ENCODE data around the gene BGN. TPM values are rescaled to one million over a fixed set of nuclear protein-coding genes. Genes with fewer than 3 reads are reported as not detected.

BGN gene
- total RNA-seq, 2 experiments from 2014 or later, result not detected

DNA sequence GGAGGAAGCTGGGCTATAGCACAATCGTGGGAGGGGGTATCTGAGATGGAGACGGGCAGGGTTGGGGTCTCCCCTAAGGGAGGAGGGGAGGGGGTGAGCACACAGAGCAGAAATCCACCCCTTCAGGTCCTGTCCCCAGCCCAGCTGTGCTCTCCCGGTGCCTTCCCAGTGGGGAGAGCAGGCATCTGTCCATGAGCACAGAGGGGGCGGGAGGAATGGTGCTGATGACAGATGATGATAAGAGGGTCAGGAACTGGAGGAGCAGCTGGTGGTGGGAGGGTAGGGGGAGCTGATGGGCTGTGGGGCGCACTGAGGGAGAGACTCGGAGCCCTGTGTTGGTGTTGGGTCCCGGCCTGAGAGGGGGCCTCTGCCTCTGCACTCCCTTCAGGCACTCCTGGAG lies 31.3 kb downstream of the BGN start:
- Mint-ChIP-seq H3K9me3 (no peaks in the 10 kb centered on the region), H3K36me3 (ENCODE audit: low read depth) (no peaks in the 10 kb centered on the region), H3K27ac (no peak overlapping the region), H3K4me3 (no peak overlapping the region), H3K4me1 (ENCODE audit: low read depth) (no peaks in the 10 kb centered on the region), H3K27me3 (ENCODE audit: low read depth) (no peaks in the 10 kb centered on the region)
- CTCF ChIA-PET, result interaction anchor here (0.8 kb wide), 1 partner anchor 14 kb away, joined by 3 read pairs; no protein-coding TSS in a partner anchor
- DNase-seq, result no peak
- intact Hi-C loops (cut with micrococcal nuclease), result no loop called here

DNA sequence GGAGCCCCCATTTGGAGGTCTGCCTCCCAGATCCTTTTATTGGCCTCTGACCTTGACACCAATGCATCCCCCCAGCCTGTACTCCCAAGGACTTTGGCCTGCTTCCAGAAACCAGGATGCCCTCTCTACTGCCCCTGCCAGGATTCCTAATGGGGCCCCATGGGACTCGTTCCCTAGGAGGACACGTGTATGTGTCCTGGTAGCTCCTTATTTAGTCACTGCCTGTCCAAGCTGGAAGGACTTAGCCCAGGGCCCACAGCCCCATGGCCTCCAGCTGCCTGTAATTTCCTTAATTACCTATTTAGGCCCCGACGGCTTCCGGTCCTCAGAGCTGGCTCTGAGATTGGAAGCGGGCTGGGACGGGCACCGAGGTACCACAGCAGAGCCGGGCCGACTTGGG lies 32.0 kb downstream of the BGN start:
- DNase-seq, result no peak
- H3K27ac Mint-ChIP-seq, result no peak overlapping the region
- H3K36me3 Mint-ChIP-seq (ENCODE audit: low read depth), result no peaks in the 10 kb centered on the region
- H3K27me3 Mint-ChIP-seq (ENCODE audit: low read depth), result no peaks in the 10 kb centered on the region
- no peaks in the 10 kb centered on the region for H3K9me3 Mint-ChIP-seq
- CTCF ChIA-PET, result interaction anchor here (0.8 to 0.9 kb wide), 2 partner anchors 13 kb away, joined by 3 read pairs; no protein-coding TSS in a partner anchor
- no peak overlapping the region for H3K4me3 Mint-ChIP-seq
- H3K4me1 Mint-ChIP-seq (ENCODE audit: low read depth), result no peaks in the 10 kb centered on the region
- intact Hi-C loops (cut with micrococcal nuclease), result no loop called here

DNA sequence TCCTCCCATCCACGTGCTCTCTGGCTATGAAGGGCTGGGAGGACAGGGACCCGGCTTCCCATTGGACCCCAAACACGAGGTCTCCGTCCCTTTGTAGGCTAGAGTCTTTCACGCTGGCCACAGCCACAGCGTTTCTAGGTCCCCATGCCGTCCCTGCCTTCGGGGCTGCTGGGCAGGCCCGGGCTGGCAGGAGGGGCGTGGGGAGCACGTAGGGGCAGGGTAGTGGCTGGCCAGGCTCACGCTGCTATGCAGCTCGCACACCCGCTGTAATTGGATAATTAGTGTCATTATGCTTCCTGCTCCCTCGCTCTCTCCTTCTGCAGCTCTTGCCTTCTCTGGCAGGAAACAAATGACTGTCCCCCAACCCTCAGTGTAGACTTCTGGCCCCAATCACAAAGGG lies 32.4 kb downstream of the BGN start:
- no peaks in the 10 kb centered on the region for H3K9me3 Mint-ChIP-seq
- intact Hi-C loops (cut with micrococcal nuclease), result no loop called here

GRCh38 chrX:153530411-153531129 lies 35.8 kb downstream of the BGN start:
- Mint-ChIP-seq H3K27me3 (ENCODE audit: low read depth) (no peaks in the 10 kb centered on the region), H3K9me3 (no peaks in the 10 kb centered on the region), H3K27ac (no peak overlapping the region), H3K4me3 (no peak overlapping the region), H3K4me1 (ENCODE audit: low read depth) (no peaks in the 10 kb centered on the region), H3K36me3 (ENCODE audit: low read depth) (no peaks in the 10 kb centered on the region)
- intact Hi-C loops (cut with micrococcal nuclease), result no loop called here
- CTCF ChIA-PET, result no interaction called here
- DNase-seq, result no peak

More for the DNA sequence above, 32.4 kb downstream of the BGN start:
- no peak overlapping the region for H3K4me3 Mint-ChIP-seq
- no peaks in the 10 kb centered on the region for H3K36me3 Mint-ChIP-seq (ENCODE audit: low read depth)
- no peaks in the 10 kb centered on the region for H3K27me3 Mint-ChIP-seq (ENCODE audit: low read depth)
- H3K4me1 Mint-ChIP-seq (ENCODE audit: low read depth), result no peaks in the 10 kb centered on the region
- CTCF ChIA-PET, result interaction anchor here (0.9 kb wide), 1 partner anchor 12 kb away, joined by 3 read pairs; no protein-coding TSS in a partner anchor
- DNase-seq, result no peak
- no peak overlapping the region for H3K27ac Mint-ChIP-seq

- H3K27me3 Mint-ChIP-seq (ENCODE audit: low read depth), result no peaks in the 10 kb centered on the region
- no peaks in the 10 kb centered on the region for H3K4me1 Mint-ChIP-seq (ENCODE audit: low read depth)
- no peak for DNase-seq
- H3K36me3 Mint-ChIP-seq (ENCODE audit: low read depth), result no peaks in the 10 kb centered on the region
- H3K4me3 Mint-ChIP-seq, result no peak overlapping the region
- CTCF ChIA-PET, result interaction anchor here (1.3 kb wide), 1 partner anchor 135 kb away, joined by 4 read pairs; no protein-coding TSS in a partner anchor
- H3K9me3 Mint-ChIP-seq, result no peaks in the 10 kb centered on the region
- intact Hi-C loops (cut with micrococcal nuclease), result no loop called here
- no peak overlapping the region for H3K27ac Mint-ChIP-seq
Measured at GRCh38 chrX:153533091-153533490, 38.3 kb downstream of the BGN start.

DNA sequence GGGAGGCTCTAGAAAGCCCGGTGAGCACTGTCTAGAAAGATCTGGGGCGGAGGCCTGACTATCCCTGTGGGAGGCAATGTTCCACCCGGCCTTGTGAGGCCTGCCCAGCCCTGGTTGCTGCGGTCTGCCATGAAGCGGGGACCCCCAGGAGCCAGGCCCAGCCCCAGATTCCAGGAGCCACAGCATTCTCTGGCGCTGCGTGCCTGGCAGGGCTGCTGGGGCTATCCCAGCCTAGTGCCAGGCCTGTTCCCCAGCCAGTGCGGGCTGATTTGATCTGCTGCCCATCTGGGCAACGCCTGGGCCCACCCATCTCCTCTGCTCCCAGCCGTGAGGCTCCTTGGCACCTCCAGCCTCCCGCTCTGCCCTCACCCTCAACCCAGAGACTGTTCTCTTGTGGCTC lies 42.3 kb downstream of the BGN start:
- Mint-ChIP-seq H3K27me3 (ENCODE audit: low read depth) (no peaks in the 10 kb centered on the region), H3K4me3 (no peak overlapping the region), H3K4me1 (ENCODE audit: low read depth) (no peaks in the 10 kb centered on the region), H3K36me3 (ENCODE audit: low read depth) (no peaks in the 10 kb centered on the region), H3K27ac (no peak overlapping the region), H3K9me3 (no peaks in the 10 kb centered on the region)
- intact Hi-C loops (cut with micrococcal nuclease), result no loop called here
- no peak for DNase-seq
- CTCF ChIA-PET, result interaction anchor here (1.0 to 3.7 kb wide), 2 partner anchors 18 to 130 kb away, joined by 3 to 49 read pairs; no protein-coding TSS in a partner anchor

GRCh38 chrX:153537526-153538295 lies 42.9 kb downstream of the BGN start:
- CTCF ChIA-PET, result interaction anchor here (1.0 to 3.7 kb wide), 2 partner anchors 17 to 129 kb away, joined by 3 to 49 read pairs; no protein-coding TSS in a partner anchor
- Mint-ChIP-seq H3K4me3 (no peak overlapping the region), H3K36me3 (ENCODE audit: low read depth) (no peaks in the 10 kb centered on the region), H3K27me3 (ENCODE audit: low read depth) (no peaks in the 10 kb centered on the region), H3K4me1 (ENCODE audit: low read depth) (no peaks in the 10 kb centered on the region), H3K27ac (no peak overlapping the region), H3K9me3 (no peaks in the 10 kb centered on the region)
- intact Hi-C loops (cut with micrococcal nuclease), result loop anchor here (2.0 kb wide), 1 partner anchor 131 kb away; no protein-coding TSS in a partner anchor
- no peak for DNase-seq

DNA sequence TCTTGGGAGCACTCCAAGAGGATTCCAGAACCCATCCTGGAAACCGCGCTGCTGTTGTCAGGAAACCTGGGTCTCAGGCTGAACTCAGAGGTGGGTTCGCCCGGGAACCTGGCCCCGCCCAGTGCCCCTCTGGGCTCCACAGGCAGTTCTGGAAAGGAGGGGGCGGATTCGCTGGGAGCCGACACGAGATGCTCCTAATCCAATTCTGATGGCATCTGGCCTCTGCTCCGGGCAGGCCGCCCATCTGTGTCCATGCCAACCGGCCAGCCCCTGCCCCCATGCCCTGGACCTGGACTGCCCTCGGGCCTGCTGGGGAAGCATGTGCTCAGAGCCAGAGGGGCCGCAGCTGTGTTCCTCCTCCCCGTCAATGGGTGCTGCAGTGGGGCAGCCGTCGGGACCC lies 43.6 kb downstream of the BGN start:
- H3K4me3 Mint-ChIP-seq, result no peak overlapping the region
- no peak for DNase-seq
- H3K27me3 Mint-ChIP-seq (ENCODE audit: low read depth), result no peaks in the 10 kb centered on the region
- no peaks in the 10 kb centered on the region for H3K9me3 Mint-ChIP-seq
- CTCF ChIA-PET, result interaction anchor here (1.1 to 3.7 kb wide), 7 partner anchors 37 to 132 kb away, joined by 3 to 49 read pairs (median 6); no protein-coding TSS in a partner anchor
- intact Hi-C loops (cut with micrococcal nuclease), result loop anchor here (2.0 kb wide), 1 partner anchor 130 kb away; no protein-coding TSS in a partner anchor
- no peaks in the 10 kb centered on the region for H3K36me3 Mint-ChIP-seq (ENCODE audit: low read depth)
- no peaks in the 10 kb centered on the region for H3K4me1 Mint-ChIP-seq (ENCODE audit: low read depth)
- H3K27ac Mint-ChIP-seq, result no peak overlapping the region

DNA sequence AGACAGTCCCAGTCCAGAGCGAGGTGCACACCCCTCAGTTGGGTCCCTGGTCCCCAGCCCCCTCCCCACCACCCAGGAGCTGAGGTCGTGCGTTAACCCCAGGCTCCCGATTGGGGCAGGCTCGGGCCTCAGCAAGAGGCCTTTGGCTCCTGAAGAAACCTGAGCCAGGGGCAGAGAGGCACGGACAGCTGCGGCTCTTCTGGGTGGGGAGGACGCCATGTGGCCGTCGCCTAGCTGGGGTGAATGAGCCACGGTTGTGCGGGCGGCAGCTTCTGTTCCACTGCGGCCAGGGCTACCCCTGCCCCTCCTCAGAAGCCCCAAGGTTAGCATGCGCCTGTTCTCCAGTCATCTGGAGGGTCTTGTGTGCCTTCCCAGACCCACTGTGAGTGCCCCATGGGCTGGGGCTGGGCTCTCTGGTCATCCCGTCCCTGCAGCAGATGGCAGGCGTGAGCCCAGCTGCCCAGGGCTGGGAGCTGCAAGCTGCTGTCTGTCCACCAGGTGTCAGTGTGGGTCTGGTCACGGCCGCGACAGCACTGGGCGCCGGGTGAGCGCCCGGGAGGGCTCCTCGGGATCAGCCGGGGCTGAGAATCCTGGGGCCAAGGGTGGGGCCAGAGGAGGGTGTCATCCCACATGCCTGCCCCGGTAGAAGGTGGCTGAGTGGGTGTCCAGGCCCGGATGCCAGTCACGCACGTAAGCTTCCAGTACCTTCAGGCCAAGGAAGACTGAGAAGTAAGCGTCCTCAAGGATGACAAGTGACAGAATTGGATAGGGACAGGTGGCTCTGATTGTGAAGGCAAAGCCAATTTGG lies 44.6 kb downstream of the BGN start:
- intact Hi-C loops (cut with micrococcal nuclease), result loop anchor here (1.0 to 2.0 kb wide), 2 partner anchors 110 to 129 kb away; no protein-coding TSS in a partner anchor
- H3K4me3 Mint-ChIP-seq, result no peak overlapping the region
- no peaks in the 10 kb centered on the region for H3K4me1 Mint-ChIP-seq (ENCODE audit: low read depth)
- no peak overlapping the region for H3K27ac Mint-ChIP-seq
- CTCF ChIA-PET, result interaction anchor here (0.6 to 3.7 kb wide), 28 partner anchors 11 to 597 kb away, joined by 3 to 49 read pairs (median 4); partner anchors contain the start of gene DUSP9
- DNase-seq, result peak; percentile 71
- H3K27me3 Mint-ChIP-seq (ENCODE audit: low read depth), result no peaks in the 10 kb centered on the region
- no peaks in the 10 kb centered on the region for H3K36me3 Mint-ChIP-seq (ENCODE audit: low read depth)
- H3K9me3 Mint-ChIP-seq, result no peaks in the 10 kb centered on the region

- DNase-seq, result no peak
- no peaks in the 10 kb centered on the region for H3K36me3 Mint-ChIP-seq (ENCODE audit: low read depth)
- no peak overlapping the region for H3K27ac Mint-ChIP-seq
- H3K4me1 Mint-ChIP-seq (ENCODE audit: low read depth), result no peaks in the 10 kb centered on the region
- no peak overlapping the region for H3K4me3 Mint-ChIP-seq
- no peaks in the 10 kb centered on the region for H3K9me3 Mint-ChIP-seq
- H3K27me3 Mint-ChIP-seq (ENCODE audit: low read depth), result no peaks in the 10 kb centered on the region
- CTCF ChIA-PET, result interaction anchor here (1.0 to 3.7 kb wide), 21 partner anchors 13 to 598 kb away, joined by 3 to 49 read pairs (median 4); partner anchors contain the start of gene DUSP9
- intact Hi-C loops (cut with micrococcal nuclease), result loop anchor here (1.0 to 2.0 kb wide), 2 partner anchors 109 to 129 kb away; no protein-coding TSS in a partner anchor
Measured at GRCh38 chrX:153539979-153540358, 45.2 kb downstream of the BGN start.

DNA sequence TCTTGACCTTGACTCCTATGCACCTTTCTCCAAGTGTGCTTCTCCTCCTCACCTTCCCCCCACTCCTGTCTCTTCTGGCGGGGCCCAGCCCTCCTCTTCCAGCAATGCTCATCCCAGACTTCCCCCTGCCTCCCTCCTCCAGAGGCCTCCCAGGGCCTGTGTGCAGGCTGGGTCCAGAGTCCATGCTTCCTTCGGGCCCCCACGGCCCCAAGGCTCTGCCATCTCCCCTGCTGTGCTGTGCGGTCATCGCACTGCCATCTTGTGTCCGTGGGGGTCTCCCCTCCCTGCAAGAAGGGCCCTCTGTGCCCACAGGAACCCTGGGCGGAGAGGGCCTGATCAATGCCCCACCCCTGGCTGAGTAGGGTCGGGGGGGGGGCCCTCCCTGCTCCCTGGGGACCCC lies 49.9 kb downstream of the BGN start:
- Mint-ChIP-seq H3K9me3 (no peaks in the 10 kb centered on the region), H3K4me3 (no peak overlapping the region), H3K27me3 (ENCODE audit: low read depth) (no peaks in the 10 kb centered on the region), H3K4me1 (ENCODE audit: low read depth) (no peaks in the 10 kb centered on the region), H3K36me3 (ENCODE audit: low read depth) (no peaks in the 10 kb centered on the region), H3K27ac (no peak overlapping the region)
- CTCF ChIA-PET, result interaction anchor here (0.7 kb wide), 1 partner anchor 87 kb away, joined by 3 read pairs; no protein-coding TSS in a partner anchor
- intact Hi-C loops (cut with micrococcal nuclease), result no loop called here
- no peak for DNase-seq

DNA sequence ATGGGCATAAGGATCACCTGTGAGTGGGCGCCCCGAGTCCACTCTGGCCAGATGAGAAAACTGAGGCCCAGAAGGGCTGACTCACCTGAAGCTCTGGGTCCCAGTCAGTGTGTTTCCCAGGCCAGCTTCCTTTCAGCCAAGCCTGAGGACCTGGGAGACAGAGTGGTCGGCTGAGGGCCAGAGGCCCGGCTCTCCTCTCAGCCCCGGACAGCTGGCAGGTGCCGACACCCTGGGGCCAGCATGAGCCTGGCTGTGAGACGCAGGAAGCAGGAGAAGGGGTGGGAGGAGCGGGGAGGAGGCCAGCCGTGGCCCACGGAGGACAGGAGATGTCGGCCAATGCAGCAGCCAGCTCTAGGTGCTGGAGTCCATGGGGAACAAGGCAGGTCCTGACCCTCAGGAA lies 51.6 kb downstream of the BGN start:
- intact Hi-C loops (cut with micrococcal nuclease), result no loop called here
- H3K4me1 Mint-ChIP-seq (ENCODE audit: low read depth), result no peaks in the 10 kb centered on the region
- CTCF ChIA-PET, result no interaction called here

More for the DNA sequence above, 51.6 kb downstream of the BGN start:
- Mint-ChIP-seq H3K4me3 (no peak overlapping the region), H3K27ac (no peak overlapping the region), H3K36me3 (ENCODE audit: low read depth) (no peaks in the 10 kb centered on the region), H3K27me3 (ENCODE audit: low read depth) (no peaks in the 10 kb centered on the region), H3K9me3 (no peaks in the 10 kb centered on the region)
- DNase-seq, result no peak
